HG03571 (cell line): Measurements from ENCODE around the gene FAM180A.

Experiments used
- ATAC-seq: cut with Tn5 transposase; IDR thresholded peaks from one replicate; pipeline ENCODE4 v1.9.1; 2021; ENCODE audit not compliant: unreplicated experiment

The FAM180A gene

GRCh38 chr7:135771961-135772638 is 23.5 kb upstream of the FAM180A start:
- no peak for ATAC-seq

GRCh38 chr7:135771051-135771450 is 22.4 kb upstream of the FAM180A start:
- no peak for ATAC-seq

DNA sequence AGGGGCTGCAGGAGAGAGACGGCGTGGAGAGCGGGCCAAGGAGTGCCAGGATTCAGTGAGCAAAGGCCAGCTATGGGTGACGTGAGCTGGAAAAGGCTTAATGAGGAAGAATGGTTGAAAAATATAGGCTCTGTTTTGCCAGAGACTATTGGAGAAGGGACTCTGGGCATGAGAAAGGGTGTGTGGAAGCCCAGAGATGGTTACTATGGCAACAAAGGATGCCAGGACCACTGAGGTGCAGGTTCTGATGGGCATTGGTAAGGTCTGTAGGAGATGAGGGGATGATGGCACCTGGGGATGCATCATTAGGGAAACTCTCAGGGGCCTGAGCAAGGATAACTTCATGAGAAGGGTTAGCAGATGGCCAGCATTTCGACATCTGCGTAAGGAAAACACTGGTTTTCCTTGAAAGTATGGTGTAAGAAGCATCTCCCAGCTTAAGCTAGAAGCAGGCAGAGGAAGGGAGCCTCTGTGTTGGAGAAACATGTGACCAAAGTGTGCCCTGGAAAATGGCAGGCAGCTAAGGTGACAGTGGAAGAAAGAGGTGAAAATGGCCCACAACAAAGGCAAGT is 21.6 kb upstream of the FAM180A start:
- no peak for ATAC-seq

DNA sequence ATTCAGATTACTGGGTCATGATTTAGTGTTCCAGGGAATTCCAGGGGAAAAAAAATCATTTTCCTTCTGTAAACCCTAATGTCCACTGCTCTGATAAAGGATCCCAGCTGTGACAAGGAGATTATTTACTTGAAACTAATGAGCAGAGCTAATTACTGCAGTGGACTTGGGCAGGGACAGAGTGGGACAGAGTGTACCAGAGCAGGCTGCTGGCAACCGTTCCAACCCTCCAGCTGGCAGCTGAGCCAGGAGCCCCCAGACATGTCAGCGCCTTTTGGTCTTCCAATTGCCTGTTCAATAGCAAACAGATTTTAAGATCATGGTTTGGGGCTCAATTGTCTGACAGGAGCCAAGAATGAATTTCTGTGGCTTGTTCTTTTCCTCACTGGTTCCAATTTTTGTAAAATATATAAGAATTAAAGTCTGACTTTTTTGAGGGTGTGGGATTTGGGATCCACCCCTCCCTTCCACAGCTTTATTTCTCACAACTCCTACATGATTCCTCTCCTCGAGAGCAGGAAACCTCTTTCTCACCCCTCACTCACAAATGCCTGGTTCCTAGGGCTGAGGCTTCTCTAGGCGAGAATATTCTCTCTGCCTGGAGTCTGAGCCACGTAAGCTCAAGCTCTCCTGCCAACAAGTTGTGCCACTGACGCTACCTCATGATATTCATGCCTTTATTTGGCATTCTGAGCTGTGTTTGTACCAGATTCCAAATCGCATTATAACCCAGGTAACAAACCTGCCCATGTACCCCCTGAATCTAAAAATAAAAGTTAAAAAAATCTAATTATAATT is 20.6 kb upstream of the FAM180A start:
- no peak for ATAC-seq

DNA sequence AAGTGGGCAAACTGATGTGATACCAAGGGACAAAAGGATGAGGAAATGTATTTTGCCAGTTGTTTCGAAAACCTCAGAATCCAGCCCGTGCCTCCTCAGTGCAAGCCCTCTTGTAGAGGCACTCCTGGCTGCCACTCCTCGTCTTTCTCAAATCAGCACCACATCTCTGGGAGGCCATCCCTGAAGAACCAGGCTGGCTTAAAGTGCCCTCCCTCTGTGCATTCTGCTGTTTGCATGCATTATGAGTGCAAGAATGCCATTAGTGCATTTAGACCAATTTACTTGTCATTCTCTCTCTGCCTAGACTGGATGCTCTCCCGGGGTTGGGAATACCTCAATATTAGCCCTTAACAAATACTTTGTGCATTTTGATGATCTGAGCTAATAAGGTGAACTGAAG is 19.9 kb upstream of the FAM180A start:
- no peak for ATAC-seq

GRCh38 chr7:135768064-135768463 is 19.5 kb upstream of the FAM180A start:
- no peak for ATAC-seq

GRCh38 chr7:135763261-135763660 is 14.6 kb upstream of the FAM180A start:
- no peak for ATAC-seq

GRCh38 chr7:135761751-135762488 is 13.3 kb upstream of the FAM180A start:
- no peak for ATAC-seq

GRCh38 chr7:135759532-135759931 is 10.9 kb upstream of the FAM180A start:
- no peak for ATAC-seq

DNA sequence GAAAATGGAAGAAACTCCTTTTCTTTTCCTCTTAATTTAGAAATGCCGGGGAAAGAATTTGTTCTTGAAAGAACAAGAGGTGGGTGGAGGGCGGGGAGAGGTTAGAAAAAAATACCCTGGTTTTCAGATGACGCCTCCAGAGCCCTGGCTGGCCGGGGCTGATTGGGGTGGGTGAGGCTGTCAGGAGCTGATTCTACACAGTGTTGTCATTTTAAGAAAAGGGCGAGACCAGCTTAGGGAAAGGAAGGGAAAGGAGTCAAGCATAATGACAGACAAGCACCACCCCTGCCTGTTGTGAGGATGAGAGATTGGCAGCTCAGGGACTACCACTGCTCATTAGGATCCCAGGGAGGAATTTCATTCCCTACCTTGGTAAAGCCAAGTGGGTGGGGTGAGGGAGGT is 9.9 kb upstream of the FAM180A start:
- ATAC-seq: no peak

GRCh38 chr7:135757719-135758411 is 9.3 kb upstream of the FAM180A start:
- ATAC-seq: no peak

GRCh38 chr7:135756191-135756590 is 7.6 kb upstream of the FAM180A start:
- ATAC-seq: no peak

DNA sequence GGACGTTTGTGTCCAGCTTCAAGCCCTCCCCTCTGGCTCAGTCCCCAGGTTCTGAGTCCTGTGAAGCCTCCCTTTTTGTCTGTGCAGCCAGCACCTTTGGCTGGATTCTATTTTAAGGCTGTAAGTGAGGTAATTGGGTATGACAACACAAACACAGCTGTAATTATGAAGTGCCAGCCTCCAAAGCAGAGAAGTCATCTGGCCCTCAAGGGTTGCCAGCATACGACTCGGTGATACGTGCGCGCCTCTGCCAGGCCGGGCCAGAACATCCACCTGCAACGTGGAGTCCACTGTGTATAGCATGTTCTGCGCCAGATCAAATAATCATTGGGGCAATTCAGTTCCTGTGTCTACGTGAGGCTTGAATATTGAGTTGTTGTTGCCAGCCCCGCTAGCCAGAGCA is 6.7 kb upstream of the FAM180A start:
- no peak for ATAC-seq

DNA sequence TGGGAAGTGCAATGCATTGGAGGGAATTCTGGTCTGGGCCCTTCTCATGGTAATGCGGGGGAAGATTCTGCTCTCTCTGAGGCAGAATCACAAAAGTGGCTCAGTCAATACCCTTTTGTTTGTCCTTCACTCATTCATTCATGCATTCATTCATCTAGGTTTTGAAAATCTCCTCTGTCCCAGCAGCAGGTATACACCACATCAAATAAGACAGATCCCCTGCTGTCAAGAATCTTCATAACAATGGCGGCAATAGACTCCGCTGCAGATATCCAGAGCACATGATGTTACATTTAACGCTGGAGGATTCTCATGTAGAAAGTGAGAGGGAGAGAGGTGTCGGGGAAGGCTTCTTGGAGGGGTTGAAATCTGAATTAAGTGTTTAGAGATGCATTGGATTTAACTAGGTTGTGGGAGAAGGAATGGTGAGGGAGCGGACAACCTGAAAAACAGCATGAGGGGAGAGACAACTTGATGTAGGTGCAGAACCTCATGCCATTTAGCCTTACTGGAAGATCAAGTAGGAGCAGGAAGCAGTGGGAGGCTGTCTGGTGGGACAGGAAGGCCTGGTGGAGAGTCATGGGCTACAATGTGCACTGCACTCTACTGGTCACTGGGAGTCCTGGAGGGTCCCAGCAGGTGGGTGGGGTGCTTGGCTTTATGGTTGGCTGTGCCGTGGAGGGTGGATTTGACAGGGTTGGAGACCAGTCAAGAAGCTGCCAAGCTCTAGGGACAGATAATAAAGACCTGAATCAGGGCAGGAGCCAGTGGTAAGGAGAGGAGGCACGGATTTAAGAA is 5.2 kb upstream of the FAM180A start:
- ATAC-seq: no peak

DNA sequence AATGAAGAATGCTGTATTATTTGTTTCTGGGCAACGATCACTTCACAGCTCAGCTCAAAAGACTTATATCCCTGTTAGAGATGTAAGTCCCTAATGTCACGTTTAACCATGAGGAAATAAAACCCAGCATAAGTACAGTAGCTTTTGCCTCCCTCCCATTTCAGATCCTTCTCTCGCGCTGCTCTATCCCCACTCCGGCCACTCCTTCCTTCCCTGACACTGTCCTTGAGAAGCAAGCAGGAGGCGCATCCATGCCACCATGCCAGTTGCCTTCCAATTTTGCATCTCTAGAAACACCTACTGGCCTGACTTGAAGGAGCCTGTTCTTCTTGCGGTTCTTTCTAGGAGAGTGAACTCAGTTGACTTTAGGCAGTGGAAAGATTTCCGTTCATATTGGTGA is 1.2 kb downstream of the FAM180A start:
- no peak for ATAC-seq

- ATAC-seq: no peak
Measured at GRCh38 chr7:135745703-135746312, 2.8 kb downstream of the FAM180A start.

DNA sequence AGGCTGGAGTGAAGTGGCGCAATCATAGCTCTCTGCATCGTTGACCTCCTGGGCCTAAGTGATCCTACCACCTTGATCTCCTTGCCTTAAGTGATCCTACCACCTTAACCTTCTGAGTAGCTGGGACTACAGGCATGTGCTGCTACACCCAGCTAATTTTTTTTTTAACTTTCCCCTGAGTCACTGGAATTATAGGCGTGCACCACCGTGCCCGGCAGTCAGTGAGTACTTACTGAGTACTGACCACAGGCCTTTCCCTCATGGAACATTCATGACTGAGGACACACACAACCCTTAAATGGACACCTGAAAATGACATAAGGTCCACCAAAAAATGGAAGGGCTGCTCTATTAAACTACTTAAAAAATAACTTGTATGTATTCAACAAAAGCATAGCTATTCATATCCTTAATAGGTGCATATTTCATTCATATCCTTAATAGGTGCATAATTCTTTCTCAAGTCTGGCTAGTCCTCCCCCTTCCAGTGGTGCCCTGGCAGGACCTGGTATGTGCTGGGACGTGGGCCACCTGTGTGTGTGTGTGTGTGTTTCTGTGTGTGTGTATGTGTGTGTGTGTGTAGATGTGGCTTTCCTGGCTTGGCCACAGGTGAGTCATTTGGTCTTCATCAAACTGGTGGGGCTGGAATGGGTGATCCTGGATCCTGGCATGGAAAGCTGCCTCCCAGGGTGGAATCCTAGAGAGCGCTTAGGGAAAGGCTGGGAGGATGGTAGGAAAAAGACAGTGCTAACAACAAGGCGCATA is 3.5 kb downstream of the FAM180A start:
- no peak for ATAC-seq

- ATAC-seq: no peak
Measured at GRCh38 chr7:135743907-135744731, 4.5 kb downstream of the FAM180A start.
